Panc1 (cell line): Measurements from ENCODE around the gene COX7B. TPM values are rescaled to one million over a fixed set of nuclear protein-coding genes. Genes with fewer than 3 reads are reported as not detected.
A peak's percentile ranks its signal among the peaks of the same experiment; 100 is the strongest.

Experiments used
- ATAC-seq: fragments of 200-7000 bp; cut with Tn5 transposase; 2 replicates; pipeline ENCODE4 v1.9.1; 2020; ENCODE audit warnings: mild to moderate bottlenecking, moderate library complexity
- BruUV-seq: library from RNA; stranded (reverse); fragments of 400-500 nt; replicated peaks from 2 replicates; lab custom pipeline; 2021; lab: Mats Ljungman, UMichigan
- CTCF ChIA-PET: fragments of 300-600 bp; sonication (Branson Sonifier 250); formaldehyde crosslinking; loops from one replicate; lab custom pipeline; 2022; ENCODE audit warnings: antibody characterized with exemption; lab: Charles Lee
- POLR2A ChIA-PET: fragments of 300-600 bp; sonication (Branson Sonifier 250); formaldehyde crosslinking; loops from one replicate; lab custom pipeline; 2022; ENCODE audit warnings: antibody characterized with exemption; lab: Charles Lee
- DNase-seq: peaks from one replicate; pipeline ENCODE4 v3.0.0-alpha.2; 2010; ENCODE audit warnings: low read depth, low spot score
- H3K27ac ChIP-seq: 2 replicates; pipeline ENCODE4 v1.5.1; 2011; ENCODE audit warnings: mild to moderate bottlenecking, low read length, inconsistent platforms
- H3K27me3 ChIP-seq: fragments of 200-500 bp; sonication (Bioruptor generic); 2 replicates; pipeline ENCODE4 v1.6.0; 2014; ENCODE audit warnings: low read length, inconsistent platforms; ENCODE audit not compliant: control insufficient read depth, insufficient read depth
- H3K36me3 ChIP-seq: fragments of 200-500 bp; sonication (Bioruptor generic); 2 replicates; pipeline ENCODE4 v1.5.1; 2014; ENCODE audit warnings: inconsistent platforms, mild to moderate bottlenecking, low read length, moderate library complexity; ENCODE audit not compliant: control insufficient read depth, insufficient read depth
- H3K4me1 ChIP-seq: 2 replicates; pipeline ENCODE4 v1.5.1; 2011; ENCODE audit warnings: inconsistent platforms, mild to moderate bottlenecking, low read length, moderate library complexity; ENCODE audit not compliant: control insufficient read depth, insufficient read depth
- H3K4me3 ChIP-seq, 2 experiments: 2 replicates each; pipeline ENCODE4 v1.5.1; 2011 to 2012; ENCODE audit warnings: low read depth in 2 of 2, low read length in 2 of 2, mild to moderate bottlenecking in 2 of 2, inconsistent platforms in 1 of 2, moderate library complexity in 1 of 2
- H3K9me3 ChIP-seq: fragments of 200-500 bp; sonication (Bioruptor generic); 2 replicates; pipeline ENCODE4 v1.5.1; 2014; ENCODE audit warnings: low read depth, mild to moderate bottlenecking, inconsistent platforms, low read length, moderate library complexity; ENCODE audit not compliant: control insufficient read depth, insufficient read depth
- CTCF ChIP-seq: fragments of 450-650 bp; IDR thresholded peaks from 2 replicates; pipeline ENCODE4 v1.5.1; 2017; ENCODE audit warnings: mild to moderate bottlenecking
- POLR2AphosphoS5 ChIP-seq: IDR thresholded peaks from 2 replicates; pipeline ENCODE4 v1.6.1; 2012; ENCODE audit warnings: mild to moderate bottlenecking, low read depth, low read length, moderate library complexity
- REST ChIP-seq, 2 experiments: IDR thresholded peaks; 2 replicates each; pipeline ENCODE4 v1.6.1; 2011 to 2012; ENCODE audit warnings: low read depth in 2 of 2, control low read depth in 1 of 2, low read length in 1 of 2, mild to moderate bottlenecking in 1 of 2, moderate library complexity in 1 of 2; ENCODE audit not compliant: insufficient read depth in 1 of 2
- SIN3A ChIP-seq: IDR thresholded peaks from 2 replicates; pipeline ENCODE4 v1.6.1; 2012; ENCODE audit warnings: low read depth, mild to moderate bottlenecking, low read length, moderate library complexity, borderline replicate concordance; ENCODE audit not compliant: insufficient read depth
- TCF7L2 ChIP-seq: IDR thresholded peaks from 2 replicates; pipeline ENCODE4 v1.6.1; 2011; ENCODE audit warnings: mild to moderate bottlenecking, low read depth, low read length, inconsistent platforms
- in situ Hi-C: cut with HindIII; loops from 2 replicates; pipeline ENCODE4 v1.10.0; 2016; ENCODE audit warnings: low sequenced_read_pairs, low pct_unique_long_range_greater_than_20kb
- intact Hi-C: fragments of 100-400 bp; cut with micrococcal nuclease; formaldehyde crosslinking; loops from one replicate; pipeline ENCODE4 v1.10.0; 2022; ENCODE audit not compliant: unreplicated experiment
- total RNA-seq: library from RNA; stranded (reverse); gene quantifications from one replicate; pipeline ENCODE4 v1.2.1, GENCODE V29; 2021; ENCODE audit not compliant: unreplicated experiment

COX7B gene
- total RNA-seq, 1 experiment from 2014 or later = 352 TPM

- in situ Hi-C loops = no loop called here
- CTCF ChIA-PET = no interaction called here
- Histone ChIP-seq H3K4me3 (no peak overlapping the region), H3K9me3 (no peaks in the 10 kb centered on the region), H3K27me3 (no peaks in the 10 kb centered on the region), H3K4me1 (peaks cover 10% of the 10 kb centered on the region; the same call in 1 of the 2 replicates), H3K27ac (peak overlapping the region; percentile 39; the same call in 1 of the 2 replicates), H3K36me3 (no peaks in the 10 kb centered on the region)
- TF ChIP-seq SIN3A = no peak
- TF ChIP-seq POLR2AphosphoS5 = no peak
- no peak for TF ChIP-seq CTCF
- TF ChIP-seq TCF7L2 = no peak
- TF ChIP-seq REST (IDR thresholded peaks at IDR 0.05; ENCODE audit: insufficient read depth in 1 of 2, low read depth in 2 of 2, low read length in 1 of 2) = no peak
- no TSS peak for BruUV-seq
- ATAC-seq (no peak), DNase-seq (no peak)
- intact Hi-C loops = no loop called here
- POLR2A ChIA-PET = no interaction called here
These were observed 36.6 kb downstream of the COX7B start for GRCh38 chrX:77935886-77936285.

GRCh38 chrX:77936299-77936698 lies 37.0 kb downstream of the COX7B start:
- no peaks in the 10 kb centered on the region for H3K27me3 ChIP-seq
- H3K4me1 ChIP-seq = peaks cover 10% of the 10 kb centered on the region; the same call in 1 of the 2 replicates
- no TSS peak for BruUV-seq
- peak overlapping the region; percentile 40; the same call in 1 of the 2 replicates for H3K27ac ChIP-seq
- TF ChIP-seq CTCF (no peak), TCF7L2 (no peak), SIN3A (no peak), POLR2AphosphoS5 (no peak), REST (IDR thresholded peaks at IDR 0.05; ENCODE audit: insufficient read depth in 1 of 2, low read depth in 2 of 2, low read length in 1 of 2) (no peak)
- intact Hi-C loops (no loop called here), in situ Hi-C loops (no loop called here)
- no peak for DNase-seq
- H3K36me3 ChIP-seq = no peaks in the 10 kb centered on the region
- no peak for ATAC-seq
- CTCF ChIA-PET = no interaction called here
- H3K9me3 ChIP-seq = no peaks in the 10 kb centered on the region
- POLR2A ChIA-PET = no interaction called here
- H3K4me3 ChIP-seq = no peak overlapping the region
